Vagina (tissue), 2 donors: ENCODE data around the gene GLB1L3.

ENCODE experiments used
- CTCF ChIP-seq, 3 experiments: fragments of 450-650 bp in 2 of 3; fragments of 200-600 bp in 1 of 3; sonication (generic) in 1 of 3; IDR thresholded peaks; one replicate each; pipeline ENCODE4 v1.5.1; 2017 to 2019; ENCODE audit warnings: antibody characterized with exemption in 3 of 3, mild to moderate bottlenecking in 2 of 3, moderate library complexity in 2 of 3
- POLR2A ChIP-seq, 2 donors: fragments of 450-650 bp; IDR thresholded peaks; one replicate each; pipeline ENCODE4 v1.6.1; 2017; ENCODE audit warnings: antibody characterized with exemption in 2 of 2, mild to moderate bottlenecking in 2 of 2, moderate library complexity in 2 of 2
- POLR2AphosphoS5 ChIP-seq, 2 donors: sonication (generic); formaldehyde crosslinking; IDR thresholded peaks; one replicate each; pipeline ENCODE4 v1.9.0; 2017; ENCODE audit warnings: antibody characterized with exemption in 2 of 2, mild to moderate bottlenecking in 2 of 2, low read depth in 1 of 2; ENCODE audit not compliant: insufficient read depth in 1 of 2

GRCh38 chr11:134345237-134345550 is 69.0 kb downstream of the GLB1L3 start:
- TF ChIP-seq POLR2A (IDR thresholded peaks at IDR 0.05) (no peak), CTCF (IDR thresholded peaks at IDR 0.05) (no peak), POLR2AphosphoS5 (IDR thresholded peaks at IDR 0.05; ENCODE audit: insufficient read depth in 1 of 2, low read depth in 1 of 2) (no peak)
